Testis (tissue), 2 donors: ENCODE data around the gene STK24.

Experiments used
- POLR2A ChIP-seq: fragments of 450-650 bp; IDR thresholded peaks from one replicate; pipeline ENCODE4 v1.6.1; 2017; ENCODE audit warnings: antibody characterized with exemption, mild to moderate bottlenecking, moderate library complexity
- TF ChIP-seq, protein P1 (sequence below), 3 experiments: fragments of 450-650 bp in 2 of 3; fragments of 200-600 bp in 1 of 3; sonication (generic) in 1 of 3; IDR thresholded peaks; one replicate each; pipeline ENCODE4 v1.5.1; 2016 to 2019; ENCODE audit warnings: antibody characterized with exemption in 3 of 3, mild to moderate bottlenecking in 2 of 3, moderate library complexity in 1 of 3

DNA sequence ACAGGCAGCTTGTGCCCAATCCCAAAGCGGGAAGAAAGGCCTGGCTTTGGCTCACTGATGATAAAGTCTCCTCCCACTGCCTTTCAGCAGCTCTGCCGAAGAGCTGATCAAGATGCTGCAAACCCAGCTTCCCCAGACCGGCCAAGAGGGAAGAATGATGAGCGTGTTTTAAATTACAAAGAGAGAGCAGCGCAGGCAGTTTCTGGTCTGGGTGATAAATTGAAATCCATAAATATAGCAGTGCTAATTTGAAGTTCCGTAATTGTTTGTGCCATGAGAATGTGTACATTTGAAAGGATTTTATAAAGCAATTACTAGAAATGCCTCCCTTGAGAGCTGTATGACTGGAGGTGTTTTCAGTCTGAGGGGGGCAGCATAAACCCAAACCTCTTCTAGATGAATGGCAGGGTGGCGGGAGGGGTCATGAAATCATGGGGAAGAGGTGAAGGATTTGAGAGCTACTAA, 171.8 kb downstream of the STK24 start:
- TF ChIP-seq, protein P1, sequence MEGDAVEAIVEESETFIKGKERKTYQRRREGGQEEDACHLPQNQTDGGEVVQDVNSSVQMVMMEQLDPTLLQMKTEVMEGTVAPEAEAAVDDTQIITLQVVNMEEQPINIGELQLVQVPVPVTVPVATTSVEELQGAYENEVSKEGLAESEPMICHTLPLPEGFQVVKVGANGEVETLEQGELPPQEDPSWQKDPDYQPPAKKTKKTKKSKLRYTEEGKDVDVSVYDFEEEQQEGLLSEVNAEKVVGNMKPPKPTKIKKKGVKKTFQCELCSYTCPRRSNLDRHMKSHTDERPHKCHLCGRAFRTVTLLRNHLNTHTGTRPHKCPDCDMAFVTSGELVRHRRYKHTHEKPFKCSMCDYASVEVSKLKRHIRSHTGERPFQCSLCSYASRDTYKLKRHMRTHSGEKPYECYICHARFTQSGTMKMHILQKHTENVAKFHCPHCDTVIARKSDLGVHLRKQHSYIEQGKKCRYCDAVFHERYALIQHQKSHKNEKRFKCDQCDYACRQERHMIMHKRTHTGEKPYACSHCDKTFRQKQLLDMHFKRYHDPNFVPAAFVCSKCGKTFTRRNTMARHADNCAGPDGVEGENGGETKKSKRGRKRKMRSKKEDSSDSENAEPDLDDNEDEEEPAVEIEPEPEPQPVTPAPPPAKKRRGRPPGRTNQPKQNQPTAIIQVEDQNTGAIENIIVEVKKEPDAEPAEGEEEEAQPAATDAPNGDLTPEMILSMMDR (IDR thresholded peaks at IDR 0.05): no peak
- no peak for TF ChIP-seq POLR2A
